RWPE1 (cell line): ENCODE results near the gene ADAMTS20.

Experiments used
- CTCF ChIA-PET: fragments of 350-600 bp; sonication (Branson Sonifier 250); formaldehyde crosslinking; extraction: SDS; loops from one replicate; lab custom pipeline; 2021; lab: Yijun Ruan, JAX
- POLR2A ChIA-PET: fragments of 400-600 bp; formaldehyde crosslinking; extraction: SDS; loops from one replicate; lab custom pipeline; 2020; ENCODE audit warnings: antibody characterized with exemption; ENCODE audit not compliant: low non-redundant PET; lab: Yijun Ruan, JAX
- DNase-seq: peaks from one replicate; pipeline ENCODE4 v3.0.0; 2012; ENCODE audit warnings: low spot score
- H3K27ac ChIP-seq: fragments of 450-650 bp; 2 replicates; pipeline ENCODE4 v1.5.1; 2017
- CTCF ChIP-seq: fragments of 450-650 bp; conservative IDR thresholded peaks from 2 replicates; pipeline ENCODE4 v1.5.1; 2017; ENCODE audit warnings: low read depth, mild to moderate bottlenecking

ADAMTS20 gene

GRCh38 chr12:43459285-43459684 lies 92.7 kb downstream of the ADAMTS20 start:
- no peak for TF ChIP-seq CTCF
- ChIA-PET POLR2A (no interaction called here), CTCF (no interaction called here)

GRCh38 chr12:43453761-43454160 lies 98.2 kb downstream of the ADAMTS20 start:
- no peak for DNase-seq
- CTCF ChIA-PET: no interaction called here
- TF ChIP-seq CTCF: no peak
- H3K27ac ChIP-seq: no peak overlapping the region
- POLR2A ChIA-PET: no interaction called here

More at GRCh38 chr12:43459285-43459684, 92.7 kb downstream of the ADAMTS20 start:
- DNase-seq: no peak
- no peak overlapping the region for H3K27ac ChIP-seq

GRCh38 chr12:43444940-43445564 lies 107.0 kb downstream of the ADAMTS20 start:
- ChIA-PET CTCF (interaction anchor here (0.6 to 0.9 kb wide), 3 partner anchors 9 to 293 kb away, joined by 3 to 6 read pairs (median 3); no protein-coding TSS in a partner anchor), POLR2A (no interaction called here)
- peak; percentile 10 for DNase-seq
- no peak overlapping the region for H3K27ac ChIP-seq
- peak; percentile 74 for TF ChIP-seq CTCF

- POLR2A ChIA-PET: no interaction called here
- DNase-seq: no peak
Measured at GRCh38 chr12:43436597-43436996, 115.4 kb downstream of the ADAMTS20 start.

GRCh38 chr12:43434614-43435013 lies 117.4 kb downstream of the ADAMTS20 start:
- H3K27ac ChIP-seq: no peak overlapping the region
- ChIA-PET POLR2A (no interaction called here), CTCF (interaction anchor here (0.7 kb wide), 1 partner anchor 11 kb away, joined by 3 read pairs; no protein-coding TSS in a partner anchor)
- no peak for TF ChIP-seq CTCF
- DNase-seq: no peak

More at GRCh38 chr12:43436597-43436996, 115.4 kb downstream of the ADAMTS20 start:
- CTCF ChIA-PET: interaction anchor here (0.7 kb wide), 1 partner anchor 8 kb away, joined by 3 read pairs; no protein-coding TSS in a partner anchor
- H3K27ac ChIP-seq: no peak overlapping the region
- TF ChIP-seq CTCF: no peak

GRCh38 chr12:43428088-43428600 lies 123.9 kb downstream of the ADAMTS20 start:
- ChIA-PET POLR2A (no interaction called here), CTCF (interaction anchor here (0.6 kb wide), 1 partner anchor 631 kb away, joined by 3 read pairs; no protein-coding TSS in a partner anchor)
- no peak for DNase-seq
- H3K27ac ChIP-seq: no peak overlapping the region
- TF ChIP-seq CTCF: no peak
